Keratinocyte (primary cell): ENCODE data around the gene MAGI2. TPM values are rescaled to one million over a fixed set of nuclear protein-coding genes. Genes with fewer than 3 reads are reported as not detected.

Experiments
- DNase-seq: peaks from one replicate; pipeline ENCODE4 v3.0.0-alpha.2; 2011; ENCODE audit warnings: low read depth, missing footprints, low spot score
- FAIRE-seq: peaks from 2 replicates; lab custom pipeline; 2011; peaks lifted over from hg19 to GRCh38; lab: Jason Lieb, UNC
- H2AFZ ChIP-seq: 2 replicates; pipeline ENCODE4 v1.6.0; 2012; ENCODE audit warnings: low read length, control low read depth, inconsistent platforms; ENCODE audit not compliant: control insufficient read depth
- H3K27ac ChIP-seq: 2 replicates; pipeline ENCODE4 v1.5.1; 2011; ENCODE audit warnings: low read length; ENCODE audit not compliant: control insufficient read depth, insufficient read depth
- H3K27me3 ChIP-seq: 3 replicates; pipeline ENCODE4 v1.6.0; 2011; ENCODE audit warnings: low read length; ENCODE audit not compliant: control insufficient read depth, insufficient read depth; ENCODE audit errors: extremely low read depth
- H3K36me3 ChIP-seq, 2 experiments: 2 replicates in 1 of 2; 3 replicates in 1 of 2; pipeline ENCODE4 v1.5.1; 2011; ENCODE audit warnings: low read length in 2 of 2, mild to moderate bottlenecking in 1 of 2; ENCODE audit not compliant: control insufficient read depth in 2 of 2, insufficient read depth in 2 of 2; ENCODE audit errors: extremely low read depth in 1 of 2
- H3K4me1 ChIP-seq: 3 replicates; pipeline ENCODE4 v1.5.1; 2011; ENCODE audit warnings: low read length; ENCODE audit not compliant: control insufficient read depth, insufficient read depth; ENCODE audit errors: extremely low read depth
- H3K4me2 ChIP-seq: 3 replicates; pipeline ENCODE4 v1.6.0; 2011; ENCODE audit warnings: low read depth, low read length; ENCODE audit not compliant: control insufficient read depth, insufficient read depth; ENCODE audit errors: extremely low read depth
- H3K4me3 ChIP-seq, 3 experiments: fragments of 200-600 bp in 1 of 3; sonication (generic) in 1 of 3; 2 replicates in 2 of 3; 3 replicates in 1 of 3; pipeline ENCODE4 v1.5.1; 2011 to 2016; ENCODE audit warnings: low read length in 3 of 3, mild to moderate bottlenecking in 3 of 3, control low read depth in 2 of 3, inconsistent platforms in 1 of 3, low read depth in 1 of 3, mixed read lengths in 1 of 3, mixed run types in 1 of 3, moderate library complexity in 1 of 3; ENCODE audit not compliant: control insufficient read depth in 2 of 3, insufficient read depth in 2 of 3; ENCODE audit errors: extremely low read depth in 1 of 3
- H3K79me2 ChIP-seq: 2 replicates; pipeline ENCODE4 v1.6.0; 2012; ENCODE audit warnings: low read length; ENCODE audit not compliant: control insufficient read depth, insufficient read depth
- H3K9ac ChIP-seq: 3 replicates; pipeline ENCODE4 v1.6.0; 2011; ENCODE audit warnings: low read length; ENCODE audit not compliant: control insufficient read depth, insufficient read depth; ENCODE audit errors: extremely low read depth
- H3K9me1 ChIP-seq: 3 replicates; pipeline ENCODE4 v1.6.0; 2011; ENCODE audit warnings: low read length; ENCODE audit not compliant: control insufficient read depth, insufficient read depth; ENCODE audit errors: extremely low read depth
- H3K9me3 ChIP-seq: 2 replicates; pipeline ENCODE4 v1.5.1; 2012; ENCODE audit warnings: low read depth, low read length; ENCODE audit not compliant: control insufficient read depth
- H4K20me1 ChIP-seq: 3 replicates; pipeline ENCODE4 v1.6.0; 2011; ENCODE audit warnings: low read length; ENCODE audit not compliant: control insufficient read depth, insufficient read depth; ENCODE audit errors: extremely low read depth
- EZH2 ChIP-seq: IDR thresholded peaks from one replicate; pipeline ENCODE4 v1.6.1; 2012; ENCODE audit warnings: inconsistent platforms, mild to moderate bottlenecking, low read length, moderate library complexity
- dilution Hi-C: fragments of 300-500 bp; cut with MboI; formaldehyde crosslinking; loops from one replicate; pipeline ENCODE4 v1.7.0; 2020; ENCODE audit warnings: low sequenced_read_pairs; ENCODE audit not compliant: extremely low pct_ligation_motif_present
- polyA plus RNA-seq, 5 experiments: library from polyadenylated mRNA; depleted of rRNA in 3 of 5; stranded (reverse) in 3 of 5; stranded (forward) in 1 of 5; unstranded in 1 of 5; fragments of >200 nt; gene quantifications; 1 replicate in 1 of 5; 2 replicates in 3 of 5; 3 replicates in 1 of 5; pipeline versions ENCODE4 v1.2.1 to v1.2.3, GENCODE V29; 2011 to 2012; ENCODE audit warnings: missing spikeins in 2 of 5, low read depth in 1 of 5, low replicate concordance in 1 of 5
- TF ChIP-seq, protein P1 (sequence below), 3 experiments: IDR thresholded peaks in 1 of 3; conservative IDR thresholded peaks in 1 of 3; optimal IDR thresholded peaks in 1 of 3; 2 replicates in 2 of 3; 3 replicates in 1 of 3; pipeline versions ENCODE3 to v1.5.1; 2011; ENCODE audit warnings: low read length in 3 of 3, mild to moderate bottlenecking in 3 of 3, moderate library complexity in 2 of 3, control low read depth in 1 of 3, inconsistent platforms in 1 of 3; ENCODE audit not compliant: insufficient read depth in 2 of 3; ENCODE audit errors: extremely low read depth in 1 of 3

The MAGI2 gene
- polyA plus RNA-seq, 1 donor (not counting 4 experiments of a cell fraction or from before 2014, with no cell fraction given), result 0.07 TPM

DNA sequence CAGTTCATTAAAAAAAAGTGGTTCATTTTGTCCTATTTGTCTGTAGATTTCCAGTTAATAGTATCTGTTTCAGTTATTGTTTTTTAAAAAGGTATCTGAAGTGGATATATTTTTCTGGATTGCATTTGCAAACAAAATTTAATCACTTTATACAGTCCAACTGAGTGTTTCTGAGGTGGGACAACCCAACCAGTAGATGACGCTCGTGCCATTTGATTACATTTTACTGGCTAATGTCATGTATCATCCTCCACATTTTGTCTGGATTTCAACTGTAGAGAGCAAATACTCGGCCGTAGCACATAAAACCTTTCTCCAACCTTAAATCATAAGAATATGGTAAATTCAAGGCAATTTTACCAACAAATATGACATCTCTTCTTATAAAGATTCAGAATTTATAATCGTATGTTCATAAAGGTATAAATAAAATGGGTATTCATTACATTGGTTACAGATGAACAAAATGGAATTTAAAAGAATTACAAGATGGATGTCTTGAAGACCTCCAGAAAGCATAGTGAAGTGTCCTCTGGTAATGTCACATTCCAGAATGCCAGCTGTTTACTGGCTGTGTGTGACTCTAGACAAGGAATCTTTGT is 865.9 kb downstream of the MAGI2 start:
- FAIRE-seq (no peak), DNase-seq (no peak)
- H3K79me2 ChIP-seq, result no peaks in the 10 kb centered on the region
- dilution Hi-C loops, result no loop called here
- no peaks in the 10 kb centered on the region for H3K9me3 ChIP-seq
- H2AFZ ChIP-seq, result no peak overlapping the region
- H3K27ac ChIP-seq, result no peak overlapping the region
- no peaks in the 10 kb centered on the region for H3K27me3 ChIP-seq
- no peak overlapping the region for H3K4me2 ChIP-seq
- H3K4me1 ChIP-seq, result no peaks in the 10 kb centered on the region
- no peak overlapping the region for H3K4me3 ChIP-seq
- no peaks in the 10 kb centered on the region for H3K9me1 ChIP-seq
- TF ChIP-seq, protein P1, sequence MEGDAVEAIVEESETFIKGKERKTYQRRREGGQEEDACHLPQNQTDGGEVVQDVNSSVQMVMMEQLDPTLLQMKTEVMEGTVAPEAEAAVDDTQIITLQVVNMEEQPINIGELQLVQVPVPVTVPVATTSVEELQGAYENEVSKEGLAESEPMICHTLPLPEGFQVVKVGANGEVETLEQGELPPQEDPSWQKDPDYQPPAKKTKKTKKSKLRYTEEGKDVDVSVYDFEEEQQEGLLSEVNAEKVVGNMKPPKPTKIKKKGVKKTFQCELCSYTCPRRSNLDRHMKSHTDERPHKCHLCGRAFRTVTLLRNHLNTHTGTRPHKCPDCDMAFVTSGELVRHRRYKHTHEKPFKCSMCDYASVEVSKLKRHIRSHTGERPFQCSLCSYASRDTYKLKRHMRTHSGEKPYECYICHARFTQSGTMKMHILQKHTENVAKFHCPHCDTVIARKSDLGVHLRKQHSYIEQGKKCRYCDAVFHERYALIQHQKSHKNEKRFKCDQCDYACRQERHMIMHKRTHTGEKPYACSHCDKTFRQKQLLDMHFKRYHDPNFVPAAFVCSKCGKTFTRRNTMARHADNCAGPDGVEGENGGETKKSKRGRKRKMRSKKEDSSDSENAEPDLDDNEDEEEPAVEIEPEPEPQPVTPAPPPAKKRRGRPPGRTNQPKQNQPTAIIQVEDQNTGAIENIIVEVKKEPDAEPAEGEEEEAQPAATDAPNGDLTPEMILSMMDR (optimal IDR thresholded peaks at IDR 0.05 in 1 of 3, IDR thresholded peaks at IDR 0.05 in 1 of 3, conservative IDR thresholded peaks at IDR 0.05 in 1 of 3; ENCODE audit: extremely low read depth in 1 of 3, insufficient read depth in 2 of 3, low read length in 3 of 3), result peak; percentile 14 to 50 (median 21)
- no peak for TF ChIP-seq EZH2
- no peak overlapping the region for H3K9ac ChIP-seq
- H3K36me3 ChIP-seq, result no peaks in the 10 kb centered on the region
- no peaks in the 10 kb centered on the region for H4K20me1 ChIP-seq

DNA sequence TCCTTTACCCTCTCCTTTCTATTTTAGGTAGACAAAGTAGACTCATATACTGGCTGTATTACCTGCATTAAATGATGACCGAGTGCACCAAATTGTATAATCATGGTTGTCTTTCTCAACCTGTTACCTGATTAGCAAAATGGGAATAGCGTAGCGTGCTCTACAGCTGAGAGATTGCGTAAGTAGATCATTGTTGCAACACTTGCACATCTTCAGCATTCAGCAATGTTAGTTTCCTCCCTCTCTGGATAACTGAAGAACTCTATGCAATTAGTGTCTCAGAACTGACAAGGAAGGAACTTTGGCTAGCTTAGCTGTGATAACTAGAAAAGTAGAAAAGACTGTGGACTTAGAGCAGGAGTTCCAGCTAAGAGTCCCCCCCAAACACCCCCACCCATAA is 867.5 kb downstream of the MAGI2 start:
- Histone ChIP-seq H3K9me3 (no peaks in the 10 kb centered on the region), H3K4me3 (no peak overlapping the region), H3K79me2 (no peaks in the 10 kb centered on the region), H3K27ac (no peak overlapping the region), H3K27me3 (no peaks in the 10 kb centered on the region), H3K9ac (no peak overlapping the region), H3K36me3 (no peaks in the 10 kb centered on the region), H3K4me1 (no peaks in the 10 kb centered on the region), H2AFZ (no peak overlapping the region), H3K4me2 (no peak overlapping the region), H3K9me1 (no peaks in the 10 kb centered on the region), H4K20me1 (no peaks in the 10 kb centered on the region)
- no peak for FAIRE-seq
- dilution Hi-C loops, result no loop called here
- TF ChIP-seq EZH2, result no peak
- TF ChIP-seq, protein P1 (optimal IDR thresholded peaks at IDR 0.05 in 1 of 3, IDR thresholded peaks at IDR 0.05 in 1 of 3, conservative IDR thresholded peaks at IDR 0.05 in 1 of 3; ENCODE audit: extremely low read depth in 1 of 3, insufficient read depth in 2 of 3, low read length in 3 of 3), result no peak
- DNase-seq, result no peak
